ENCODE data around the gene TBC1D9.

The TBC1D9 gene

DNA sequence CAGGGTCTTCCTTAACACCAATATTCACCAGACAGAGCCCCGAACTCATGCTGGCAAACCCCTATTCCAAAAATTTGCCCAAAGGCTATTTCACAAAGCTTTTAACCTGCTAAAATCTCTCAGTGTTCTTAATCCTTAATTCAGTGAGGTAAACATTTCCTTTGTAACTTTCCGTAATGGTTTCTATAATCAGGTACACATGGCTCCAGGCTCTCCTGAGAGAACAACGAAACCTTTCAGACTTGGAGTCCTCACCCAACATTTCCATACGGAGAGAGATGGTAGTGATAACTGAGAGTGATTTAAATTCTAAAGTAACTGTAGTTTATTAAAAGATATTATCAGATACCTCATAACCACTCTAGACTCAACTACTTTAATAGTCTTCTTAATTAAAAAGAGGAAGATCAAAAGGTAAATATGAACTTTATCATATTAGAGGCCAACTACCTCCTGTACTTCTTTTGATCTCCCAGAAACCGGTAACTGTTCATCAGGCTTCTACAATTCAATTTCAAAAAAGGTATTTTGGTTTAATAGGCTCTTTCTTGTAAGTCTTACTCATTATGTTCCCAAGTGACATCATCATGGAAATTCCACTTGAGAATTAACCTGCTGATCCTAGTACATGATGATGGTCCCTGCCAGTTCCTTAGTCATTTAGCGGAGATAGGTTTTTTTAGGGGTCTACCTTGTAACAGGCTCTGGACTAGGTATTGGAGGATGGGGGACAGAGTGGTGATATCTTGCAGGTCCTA is 96.1 kb downstream of the TBC1D9 start:
- intact Hi-C loops (cut with DNase I), result no loop called here
- no peak for DNase-seq

DNA sequence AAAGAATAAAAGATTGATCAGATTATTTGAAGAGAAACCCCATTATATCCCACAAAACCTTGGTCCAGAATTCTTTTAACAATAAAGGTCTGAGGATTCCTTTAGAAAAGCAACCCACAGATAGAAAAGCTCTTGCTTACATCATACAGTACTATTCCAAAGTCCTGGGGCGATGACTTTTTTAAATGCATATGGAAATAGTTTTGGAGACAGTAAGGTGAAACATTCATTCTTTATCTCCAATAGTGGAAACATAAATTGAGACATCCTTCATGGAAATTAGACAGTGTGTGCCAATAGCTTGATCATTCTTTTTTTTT is 101.7 kb downstream of the TBC1D9 start:
- no peak for DNase-seq
- intact Hi-C loops (cut with DNase I), result no loop called here

DNA sequence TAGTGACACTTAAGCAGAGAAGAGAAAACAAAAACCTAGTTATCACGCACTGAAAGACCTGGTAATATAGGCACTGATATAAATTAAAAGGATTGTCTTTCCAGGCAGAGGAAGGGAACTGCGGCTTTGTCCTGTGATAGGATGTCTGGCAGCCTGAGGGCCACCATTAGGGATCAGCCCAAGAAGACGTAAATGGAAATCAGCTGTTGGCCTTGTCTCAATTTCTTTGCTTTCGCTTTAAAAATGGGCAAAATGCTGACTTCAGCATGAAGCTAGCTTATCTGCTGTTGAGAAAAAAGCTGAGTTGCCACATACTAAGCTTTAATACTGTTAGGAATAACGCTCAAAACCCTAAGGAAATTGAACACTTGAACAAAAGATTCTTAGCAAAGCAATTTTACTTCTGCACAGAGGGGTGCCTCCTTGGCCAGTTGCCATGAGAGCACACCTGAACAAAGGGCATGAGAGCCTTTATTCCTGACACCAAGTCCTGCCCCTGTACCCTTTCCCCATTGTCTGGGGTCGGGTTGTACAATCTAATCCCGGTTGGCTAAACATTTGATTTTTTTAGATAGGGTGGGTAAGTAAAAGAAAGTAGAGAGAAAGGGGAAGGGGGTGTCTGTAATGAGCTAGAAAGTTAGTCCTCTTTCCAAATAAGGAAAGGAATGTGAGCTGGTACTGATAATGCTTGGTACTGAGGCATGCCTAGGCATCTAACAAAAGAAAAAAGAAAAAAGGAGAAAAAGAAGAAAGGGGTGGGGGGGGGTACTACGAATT is 102.3 kb downstream of the TBC1D9 start:
- intact Hi-C loops (cut with DNase I), result no loop called here
- DNase-seq, result no peak

DNA sequence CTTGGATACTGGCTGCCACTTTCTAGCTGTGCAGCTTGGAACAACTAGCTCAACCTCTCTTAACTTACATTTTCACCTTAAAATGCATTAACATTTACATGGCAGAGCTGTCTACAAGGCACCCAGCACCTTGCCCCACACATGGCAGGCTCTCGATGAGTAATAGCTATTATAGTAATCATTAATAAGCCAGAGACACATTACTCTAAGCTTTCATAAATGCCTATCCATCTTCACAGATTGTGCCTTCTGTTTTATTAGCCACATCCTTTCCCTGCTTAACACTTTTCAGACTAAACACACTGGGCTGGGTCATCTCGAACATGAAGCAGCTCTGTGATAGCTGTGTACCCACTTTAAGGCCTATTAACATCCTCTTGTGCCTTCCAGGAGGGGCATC is 103.6 kb downstream of the TBC1D9 start:
- intact Hi-C loops (cut with DNase I), result no loop called here
- no peak for DNase-seq

DNA sequence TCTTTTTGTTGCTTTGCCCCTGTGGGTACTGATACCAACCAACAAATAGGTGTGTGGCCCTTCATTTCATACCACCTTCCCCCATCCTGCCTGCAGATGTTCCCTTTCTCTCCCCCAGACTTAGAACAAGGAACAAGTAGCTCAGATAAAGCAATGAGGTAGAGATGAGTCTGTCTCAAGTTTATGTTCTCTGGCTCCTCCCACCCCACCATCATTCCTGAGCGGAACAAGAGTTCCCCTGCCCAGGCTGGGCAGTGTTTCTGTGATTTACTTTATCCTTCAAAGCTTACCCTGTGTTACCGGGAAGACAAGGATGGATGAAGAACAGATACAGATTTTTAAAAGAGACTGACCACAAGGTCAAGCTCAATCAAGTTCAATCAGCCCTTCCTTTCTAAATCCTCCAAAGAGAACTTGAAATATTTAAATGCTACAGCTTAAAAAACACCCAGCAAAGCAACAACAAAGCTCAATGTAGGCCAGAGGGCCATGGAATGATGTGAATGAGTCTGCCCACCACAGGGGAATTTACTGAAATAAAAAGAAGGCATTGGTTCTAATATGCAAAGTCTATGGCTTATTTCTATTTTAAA is 107.4 kb downstream of the TBC1D9 start:
- intact Hi-C loops (cut with DNase I), result no loop called here
- no peak for DNase-seq

DNA sequence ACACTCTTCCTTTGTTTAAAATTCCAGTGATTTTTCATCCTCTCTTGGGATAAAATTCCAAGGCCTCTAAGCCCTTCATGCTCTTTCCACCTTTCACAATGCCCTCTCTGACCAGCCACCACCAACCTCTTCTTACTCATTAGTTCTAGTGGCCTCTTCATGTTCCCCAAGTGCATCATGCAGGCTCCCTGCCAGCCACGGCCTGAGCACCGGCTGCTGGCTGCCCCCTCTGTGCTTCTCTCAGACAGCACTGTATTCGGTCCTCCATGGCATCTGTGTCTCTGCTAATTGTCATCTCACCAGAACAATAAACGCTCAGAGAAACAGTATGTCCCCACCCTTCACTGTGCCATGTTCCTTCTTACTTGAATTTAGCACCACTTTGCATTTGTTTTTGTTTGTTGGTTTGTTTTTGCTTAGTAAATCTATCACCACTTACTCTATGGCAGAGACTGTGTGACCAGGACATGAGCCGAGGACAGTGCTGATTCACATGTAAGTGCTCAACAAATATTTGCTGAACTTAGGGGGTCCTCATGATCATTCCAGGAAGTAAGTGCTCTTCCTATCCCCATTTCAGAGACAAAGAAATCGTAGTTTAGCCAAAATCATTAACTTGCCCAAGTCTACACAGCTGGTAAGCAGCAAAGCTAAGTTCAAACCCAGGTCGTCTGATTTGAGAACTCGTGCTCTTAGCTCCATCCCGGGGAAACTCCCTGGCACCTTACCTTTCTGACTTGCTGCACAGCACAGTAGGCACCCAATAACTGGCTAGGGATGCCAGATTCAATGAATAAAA is 110.4 kb downstream of the TBC1D9 start:
- peak in 6 of 10 donors; percentile 39 to 89 (median 58) for DNase-seq
- intact Hi-C loops (cut with DNase I), result no loop called here

DNA sequence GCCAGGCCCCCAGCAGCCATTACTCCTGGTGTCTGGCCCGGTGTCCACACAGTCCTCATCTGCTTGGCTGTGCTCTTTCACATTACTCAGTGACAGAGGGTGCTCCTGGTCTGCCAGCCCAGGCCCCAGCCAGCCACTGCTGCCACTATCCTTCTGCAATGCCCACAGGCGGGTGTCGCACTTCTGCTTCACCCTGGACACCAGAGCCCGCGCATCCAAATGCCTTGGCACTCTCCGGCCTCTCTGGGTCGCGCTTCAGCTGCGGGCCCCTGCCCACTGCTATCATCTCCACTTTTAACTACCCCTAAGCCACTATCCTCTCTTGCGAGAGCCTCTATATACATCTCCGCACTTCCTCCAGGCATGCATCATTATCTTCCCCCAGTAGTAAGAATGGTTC is 111.0 kb downstream of the TBC1D9 start:
- DNase-seq, result no peak
- intact Hi-C loops (cut with DNase I), result no loop called here

DNA sequence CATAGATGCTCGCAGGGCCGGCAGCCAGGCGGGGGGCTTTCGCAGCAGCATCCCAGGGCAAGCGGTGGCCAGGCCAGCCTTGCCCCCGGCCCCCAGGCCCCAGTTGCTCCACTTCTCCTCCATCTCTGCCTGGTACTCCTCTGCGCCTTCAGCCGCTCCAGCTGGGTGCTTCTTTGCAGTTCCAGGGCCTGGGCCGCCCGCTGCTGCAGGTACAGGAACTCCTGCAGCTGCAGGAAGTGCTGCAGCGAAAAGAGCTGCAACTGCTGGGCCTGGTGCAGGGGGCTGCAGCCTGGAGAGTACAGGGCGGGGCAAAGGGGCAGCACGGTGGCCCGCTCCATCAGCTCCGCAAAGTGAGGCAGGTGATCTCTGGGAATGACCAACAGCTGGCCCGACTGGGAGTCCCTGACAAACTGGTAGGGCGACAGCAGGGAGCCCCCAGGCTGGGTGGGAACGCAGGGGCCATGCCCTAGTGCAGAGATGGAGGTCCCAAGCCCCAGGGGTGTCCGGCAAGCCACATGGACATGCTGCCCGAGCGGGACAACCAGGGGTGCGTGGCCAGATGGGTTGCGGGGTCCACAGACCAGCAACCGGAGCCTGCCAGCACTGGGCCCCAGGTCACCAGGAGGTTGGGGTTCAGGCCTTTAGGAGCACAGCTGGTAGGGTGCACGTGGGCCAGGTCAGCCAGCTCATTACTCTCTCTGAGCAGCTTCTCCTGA is 111.6 kb downstream of the TBC1D9 start:
- peak in 3 of 10 donors; percentile 70 to 82 (median 78) for DNase-seq
- intact Hi-C loops (cut with DNase I), result no loop called here

DNA sequence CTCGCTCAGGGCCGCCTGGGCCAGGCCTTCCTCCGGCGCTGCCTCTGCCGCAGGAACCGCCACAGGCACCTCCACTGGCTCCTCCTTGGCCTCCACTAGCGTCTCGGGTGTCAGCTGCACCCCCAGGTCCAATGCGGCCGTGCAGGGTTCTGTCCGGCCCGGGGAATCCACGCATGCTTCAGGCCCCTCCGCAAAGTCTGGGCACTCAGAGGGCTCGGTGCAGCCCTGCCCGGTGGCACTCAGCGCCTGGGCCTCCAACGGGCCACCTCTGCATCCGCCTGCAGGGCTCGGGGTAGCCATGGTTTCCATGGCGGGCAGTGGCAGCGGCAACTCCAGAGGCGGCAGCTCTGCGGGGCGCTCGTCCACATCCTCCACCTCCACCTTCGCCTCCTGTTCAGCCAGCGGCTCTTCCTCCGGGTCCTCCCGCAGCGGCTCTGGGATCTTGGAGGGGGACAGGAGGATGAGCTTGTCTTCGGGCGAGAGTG is 112.6 kb downstream of the TBC1D9 start:
- peak in 1 of 10 donors; percentile 79 for DNase-seq
- intact Hi-C loops (cut with DNase I), result no loop called here

DNA sequence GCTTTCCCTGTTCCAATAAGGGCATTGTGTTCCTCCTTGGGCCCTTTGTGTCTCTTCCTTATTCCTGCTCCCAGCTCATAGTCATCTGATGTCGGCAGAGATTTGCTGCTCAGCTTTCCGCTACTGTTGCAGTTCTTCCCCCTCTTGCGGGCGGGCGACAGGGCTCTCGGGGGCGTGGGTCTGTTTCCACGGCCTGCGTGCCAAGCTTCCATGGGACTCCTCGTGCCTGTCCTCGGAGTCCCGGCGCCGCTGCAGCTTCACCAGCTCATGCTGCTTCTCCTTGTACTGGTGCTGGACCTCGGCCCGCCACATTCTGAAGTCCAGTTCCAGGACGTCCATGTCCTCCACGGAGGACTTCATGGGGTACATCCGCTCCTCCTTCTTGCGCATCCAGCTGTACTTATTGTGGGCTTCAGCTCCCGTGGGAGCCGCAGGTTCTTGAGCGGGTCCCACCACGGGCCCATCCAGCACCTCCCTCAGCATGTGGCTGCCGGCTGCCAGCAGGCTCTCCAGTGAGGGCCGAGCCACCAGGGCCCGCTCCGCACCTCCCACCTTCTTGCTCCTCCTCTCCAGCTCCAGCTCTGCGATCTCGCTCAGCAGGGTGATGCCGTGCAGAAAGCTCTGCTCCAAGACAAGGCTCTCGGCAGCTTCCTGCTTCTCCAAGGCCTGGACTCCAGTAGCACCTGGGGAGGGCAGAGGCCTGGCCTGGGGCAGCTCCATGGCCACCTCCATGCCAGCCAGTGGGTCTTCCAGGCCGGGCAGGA is 113.3 kb downstream of the TBC1D9 start:
- peak in 3 of 10 donors; percentile 69 to 72 (median 70) for DNase-seq
- intact Hi-C loops (cut with DNase I), result no loop called here

DNA sequence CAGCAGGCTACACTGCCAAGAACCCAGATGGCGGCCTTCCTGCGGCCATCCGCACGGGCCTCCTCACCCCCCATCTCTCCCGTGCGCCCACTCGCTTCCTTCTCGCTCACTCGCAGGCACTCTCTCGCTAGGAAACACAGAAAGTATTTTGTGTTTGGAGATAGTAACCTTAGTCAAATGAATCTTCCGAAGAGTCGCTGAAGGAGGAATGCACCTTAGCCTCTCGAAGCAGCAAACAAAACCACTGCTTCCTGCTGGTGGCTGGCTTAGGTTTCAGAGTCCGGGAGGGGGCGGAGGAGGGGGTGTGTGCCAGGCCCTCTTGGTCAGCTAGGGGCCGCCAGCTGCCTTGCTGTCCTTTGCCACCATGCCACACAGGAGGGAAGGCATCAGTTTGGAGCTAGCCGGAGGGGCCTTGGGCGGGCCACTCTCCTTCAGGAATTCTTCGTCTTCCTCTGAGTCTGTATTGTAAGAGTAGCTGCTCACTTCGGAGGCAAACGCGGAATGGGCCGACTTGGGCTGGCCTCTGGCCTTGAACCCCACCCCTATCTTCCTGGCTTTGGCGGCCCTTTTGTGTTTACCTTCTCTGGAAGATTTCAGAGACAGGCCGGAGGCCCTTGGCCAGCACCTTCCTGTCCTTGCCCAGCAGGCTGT is 114.3 kb downstream of the TBC1D9 start:
- intact Hi-C loops (cut with DNase I), result no loop called here
- peak in 1 of 10 donors; percentile 66 for DNase-seq

DNA sequence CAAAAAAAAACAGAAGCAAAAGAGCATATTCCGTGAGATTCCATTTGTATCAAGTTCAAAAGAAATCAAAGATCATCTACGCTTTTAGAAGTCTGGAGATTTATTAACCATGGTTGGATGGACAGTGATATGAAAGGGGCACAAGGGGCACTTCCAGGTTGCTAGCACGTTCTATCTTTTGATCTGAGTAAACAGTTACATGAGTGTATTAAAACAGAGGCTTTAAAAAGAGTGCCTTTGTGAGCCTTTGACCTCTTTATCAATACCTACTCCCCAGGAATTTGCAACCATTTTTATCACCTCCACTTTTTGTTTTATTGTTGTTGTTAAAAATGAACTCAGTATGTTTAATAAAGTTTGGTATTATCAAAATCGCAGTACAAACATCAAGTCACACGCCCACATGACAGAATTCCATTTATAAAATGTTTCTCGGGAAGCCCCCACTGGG is 115.1 kb downstream of the TBC1D9 start:
- DNase-seq, result no peak
- intact Hi-C loops (cut with DNase I), result no loop called here

DNA sequence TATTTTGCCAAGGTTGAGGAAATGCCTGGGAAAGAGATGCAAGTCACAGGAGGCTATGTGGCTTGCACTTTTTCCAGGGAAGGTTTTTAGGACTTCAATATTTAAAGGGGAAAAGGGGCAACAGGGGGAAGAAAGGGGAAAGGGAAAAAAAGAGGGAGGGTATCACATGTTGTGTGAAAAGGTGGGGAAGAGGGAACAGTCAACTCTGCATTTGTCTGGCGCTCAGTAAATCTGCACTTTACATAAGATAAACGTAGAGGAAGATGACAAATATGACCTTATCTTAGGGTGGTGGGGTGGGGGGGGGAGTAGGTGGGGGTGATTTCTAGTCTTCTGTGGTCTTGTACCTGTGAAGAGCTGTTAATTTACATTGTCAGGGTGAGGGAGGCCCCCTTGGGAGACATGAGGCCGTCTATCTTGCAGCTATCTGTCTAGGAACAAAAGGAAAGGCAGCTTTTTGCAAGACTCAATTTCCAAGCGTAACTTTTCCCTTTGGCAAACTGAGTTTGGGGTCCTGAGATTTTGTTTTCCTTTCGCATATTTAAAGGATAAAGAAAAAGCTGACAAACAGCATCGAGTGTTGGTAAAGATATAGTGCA is 115.9 kb downstream of the TBC1D9 start:
- intact Hi-C loops (cut with DNase I), result no loop called here
- DNase-seq, result no peak

DNA sequence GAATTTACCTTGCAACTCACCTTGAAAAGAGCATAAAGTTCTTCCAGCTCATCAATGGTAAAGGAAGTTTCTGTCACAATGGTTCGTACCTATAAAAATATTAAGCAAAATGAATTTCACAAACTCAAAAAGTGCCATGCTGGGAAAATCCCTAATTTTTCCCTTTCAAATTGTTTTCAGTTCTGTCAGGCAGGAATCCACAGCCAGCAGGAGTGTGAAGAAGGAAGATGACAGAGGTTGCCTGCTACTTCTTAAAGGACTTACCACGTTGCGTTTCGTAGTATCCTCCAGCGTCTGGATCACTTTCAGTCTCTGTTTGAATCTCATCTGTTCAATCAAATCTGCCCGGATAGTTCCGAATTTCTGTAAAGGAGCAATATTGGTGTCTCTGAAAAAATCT is 117.1 kb downstream of the TBC1D9 start:
- no peak for DNase-seq
- intact Hi-C loops (cut with DNase I), result no loop called here

DNA sequence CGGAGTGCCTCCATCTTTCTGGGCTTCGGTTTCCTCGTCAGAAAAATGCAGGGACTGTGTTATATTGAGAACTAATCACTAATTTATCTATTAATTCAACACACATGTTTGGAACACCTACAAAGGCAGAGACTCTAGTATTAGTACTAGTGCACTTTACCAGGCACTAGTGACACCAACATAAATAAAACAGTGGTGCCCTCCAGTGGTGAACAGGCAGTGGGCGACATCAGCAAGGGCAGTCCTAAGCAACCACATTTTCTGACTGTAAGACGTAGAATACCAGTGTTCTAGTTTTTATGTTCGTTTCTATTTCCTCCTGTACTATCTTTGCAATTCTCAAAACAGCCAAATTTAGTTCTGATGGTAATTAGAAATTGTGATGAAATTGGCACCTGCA is 118.3 kb downstream of the TBC1D9 start:
- intact Hi-C loops (cut with DNase I), result no loop called here
- peak in 1 of 10 donors; percentile 23 for DNase-seq

DNA sequence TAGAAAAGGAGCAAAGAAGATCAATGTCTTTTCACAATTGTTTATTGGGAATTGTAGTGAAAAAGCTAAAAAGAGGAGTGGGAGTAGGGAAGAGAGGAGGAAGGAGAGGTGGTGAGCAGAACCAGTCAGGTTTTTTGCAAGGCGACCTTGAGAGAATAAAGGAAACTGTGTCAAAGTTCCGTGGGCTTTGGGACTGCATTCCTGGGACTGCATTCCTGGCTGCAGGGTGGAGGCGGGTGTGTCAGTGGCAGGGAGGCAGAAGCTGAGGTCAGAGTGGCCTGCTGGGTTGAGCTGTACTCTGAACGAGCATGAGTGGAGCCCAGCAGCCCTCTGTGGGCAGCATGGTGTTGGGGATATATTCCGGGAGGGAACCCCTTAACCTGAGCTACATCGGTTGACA is 120.6 kb downstream of the TBC1D9 start:
- intact Hi-C loops (cut with DNase I), result no loop called here

DNA sequence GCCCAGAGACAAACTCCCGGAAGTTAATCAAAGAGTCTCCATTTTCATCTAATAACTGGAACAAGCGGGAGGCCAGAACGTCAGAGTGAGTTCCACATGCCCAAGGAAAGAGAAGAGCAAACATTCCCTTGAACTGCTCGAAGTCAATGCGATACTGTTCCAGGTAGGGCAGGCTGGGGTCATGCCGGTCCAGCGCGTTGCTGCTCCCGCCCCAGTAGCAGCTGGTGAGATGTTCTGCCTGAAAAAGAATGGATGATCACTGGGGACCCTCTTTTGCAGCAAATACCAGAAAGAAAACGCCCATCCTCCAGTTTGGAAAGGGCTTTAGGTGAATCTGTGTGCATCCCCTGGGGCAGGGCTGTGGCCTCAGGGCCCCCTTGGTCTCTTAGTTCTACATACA is 122.2 kb downstream of the TBC1D9 start:
- intact Hi-C loops (cut with DNase I), result no loop called here

More for the DNA sequence above, 120.6 kb downstream of the TBC1D9 start:
- no peak for DNase-seq

DNA sequence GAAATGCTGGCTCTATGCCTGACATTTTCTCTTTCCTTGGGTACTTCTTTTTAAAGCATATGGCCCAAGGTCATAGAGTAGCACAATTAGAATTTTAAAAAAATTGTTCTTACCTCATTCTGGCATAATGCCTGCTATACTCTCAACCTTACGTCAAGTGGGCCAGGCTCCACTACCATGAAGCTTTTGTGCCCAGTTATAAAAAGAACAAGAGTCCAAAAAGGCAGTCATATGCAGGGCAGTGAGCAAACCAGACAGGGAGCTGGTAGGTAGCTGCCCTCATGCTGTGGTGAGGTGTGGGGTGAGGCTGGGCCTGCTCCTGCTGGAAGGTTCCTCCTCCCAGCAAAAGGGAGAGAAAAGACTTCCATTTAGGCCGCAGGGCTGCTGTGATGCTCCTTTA is 123.1 kb downstream of the TBC1D9 start:
- DNase-seq, result no peak
- intact Hi-C loops (cut with DNase I), result no loop called here

More for the DNA sequence above, 122.2 kb downstream of the TBC1D9 start:
- DNase-seq, result no peak

Measured in posterior cingulate gyrus (tissue), 11 donors.